Spleen (tissue), 11 donors: ENCODE data around the gene ENC1. TPM values are rescaled to one million over a fixed set of nuclear protein-coding genes. Genes with fewer than 3 reads are reported as not detected.

Experiments used
- DNase-seq: peaks from one replicate; pipeline ENCODE4 v3.0.0-alpha.2; 2020
- H3K27ac ChIP-seq, 8 donors: fragments of 200-600 bp; sonication (generic) in 7 of 8; 1 replicate in 4 of 8; 2 replicates in 4 of 8; pipeline versions ENCODE4 v1.5.0 to v1.8.0; 2016 to 2021; ENCODE audit warnings: inconsistent platforms in 4 of 8, mild to moderate bottlenecking in 4 of 8, moderate library complexity in 1 of 8
- H3K27me3 ChIP-seq, 7 donors: fragments of 200-600 bp; sonication (generic) in 6 of 7; replicated peaks in 1 of 7; 1 replicate in 4 of 7; 2 replicates in 3 of 7; pipeline versions ENCODE4 v1.5.0 to v1.8.0; 2016 to 2021; ENCODE audit warnings: inconsistent platforms in 3 of 7, mild to moderate bottlenecking in 1 of 7
- H3K36me3 ChIP-seq, 6 donors: fragments of 200-600 bp; sonication (generic) in 5 of 6; 1 replicate in 4 of 6; 2 replicates in 2 of 6; pipeline versions ENCODE4 v1.5.0 to v1.8.0; 2016 to 2021; ENCODE audit warnings: inconsistent platforms in 2 of 6
- H3K4me1 ChIP-seq, 6 donors: fragments of 200-600 bp; sonication (generic) in 5 of 6; 1 replicate in 3 of 6; 2 replicates in 3 of 6; pipeline versions ENCODE4 v1.5.0 to v1.8.0; 2016 to 2021; ENCODE audit warnings: inconsistent platforms in 3 of 6
- H3K4me3 ChIP-seq, 8 donors: fragments of 200-600 bp; sonication (generic) in 7 of 8; 1 replicate in 4 of 8; 2 replicates in 4 of 8; pipeline versions ENCODE4 v1.5.0 to v1.8.0; 2016 to 2021; ENCODE audit warnings: inconsistent platforms in 4 of 8, mild to moderate bottlenecking in 4 of 8, moderate library complexity in 2 of 8
- H3K9me3 ChIP-seq, 8 donors: fragments of 200-600 bp; sonication (generic) in 7 of 8; 1 replicate in 4 of 8; 2 replicates in 4 of 8; pipeline versions ENCODE4 v1.5.0 to v1.8.0; 2016 to 2021; ENCODE audit warnings: inconsistent platforms in 4 of 8
- POLR2A ChIP-seq, 3 donors: fragments of 450-650 bp; IDR thresholded peaks; one replicate each; pipeline ENCODE4 v1.5.1; 2017; ENCODE audit warnings: antibody characterized with exemption in 3 of 3, mild to moderate bottlenecking in 1 of 3
- POLR2AphosphoS5 ChIP-seq, 3 donors: sonication (generic); formaldehyde crosslinking; IDR thresholded peaks; one replicate each; pipeline ENCODE4 v1.5.1; 2017; ENCODE audit warnings: antibody characterized with exemption in 3 of 3
- WGBS, 5 donors: extraction: QIAGEN DNeasy Blood & Tissue Kit in 3 of 5; methylation state at CpG; one replicate each; pipeline versions ENCODE4 v1.1.5 to v1.1.7; 2013 to 2018; 5-methylcytosine and 5-hydroxymethylcytosine counted together
- intact Hi-C: fragments of 100-400 bp; cut with DNase I; formaldehyde crosslinking; loops from one replicate; pipeline ENCODE4 v1.15.0; 2023; ENCODE audit warnings: low total_unique reads
- polyA plus RNA-seq, 3 donors: library from polyadenylated mRNA; stranded (reverse); fragments of 200-250 nt; gene quantifications; one replicate each; pipeline ENCODE4 v1.2.1, GENCODE V29; 2013
- total RNA-seq, 7 donors: library from RNA; depleted of rRNA in 3 of 7; stranded (reverse); fragments of >200 nt in 3 of 7; fragmentation: NEBNext Ultra II Directional in 4 of 7; extraction: Animal tissue kit (Norgen Biotek cat#: 25700) in 4 of 7; gene quantifications; one replicate each; pipeline versions ENCODE4 v1.1.0 to v1.2.1, GENCODE V29; 2016 to 2021
- TF ChIP-seq, protein P1 (sequence below), 11 experiments: fragments of 200-600 bp in 7 of 11; fragments of 450-650 bp in 4 of 11; sonication (generic) in 4 of 11; IDR thresholded peaks in 8 of 11; conservative IDR thresholded peaks in 3 of 11; 1 replicate in 7 of 11; 2 replicates in 4 of 11; pipeline versions ENCODE4 v1.4.0 to v1.8.0; 2016 to 2021; ENCODE audit warnings: antibody characterized with exemption in 11 of 11, inconsistent platforms in 4 of 11, mild to moderate bottlenecking in 1 of 11
- donor health status: healthy with polysubstance abuse.
- donor health status: DM: no; HTN: no; CAD: no; lungs with moderate emphysema.
- donor health status: DM: no; HTN: no; CAD: no.
- donor health status: Bipolar disorder and iron deficiency.
- donor health status: healthy.
- donor health status: DM: no; HTN: no; CAD: no.
- donor health status: DM: yes; HTN: yes; CAD: no.

ENC1 gene
- total and polyA plus RNA-seq, 10 donors = 3.8 to 19.5 (median 11.2) TPM

DNA sequence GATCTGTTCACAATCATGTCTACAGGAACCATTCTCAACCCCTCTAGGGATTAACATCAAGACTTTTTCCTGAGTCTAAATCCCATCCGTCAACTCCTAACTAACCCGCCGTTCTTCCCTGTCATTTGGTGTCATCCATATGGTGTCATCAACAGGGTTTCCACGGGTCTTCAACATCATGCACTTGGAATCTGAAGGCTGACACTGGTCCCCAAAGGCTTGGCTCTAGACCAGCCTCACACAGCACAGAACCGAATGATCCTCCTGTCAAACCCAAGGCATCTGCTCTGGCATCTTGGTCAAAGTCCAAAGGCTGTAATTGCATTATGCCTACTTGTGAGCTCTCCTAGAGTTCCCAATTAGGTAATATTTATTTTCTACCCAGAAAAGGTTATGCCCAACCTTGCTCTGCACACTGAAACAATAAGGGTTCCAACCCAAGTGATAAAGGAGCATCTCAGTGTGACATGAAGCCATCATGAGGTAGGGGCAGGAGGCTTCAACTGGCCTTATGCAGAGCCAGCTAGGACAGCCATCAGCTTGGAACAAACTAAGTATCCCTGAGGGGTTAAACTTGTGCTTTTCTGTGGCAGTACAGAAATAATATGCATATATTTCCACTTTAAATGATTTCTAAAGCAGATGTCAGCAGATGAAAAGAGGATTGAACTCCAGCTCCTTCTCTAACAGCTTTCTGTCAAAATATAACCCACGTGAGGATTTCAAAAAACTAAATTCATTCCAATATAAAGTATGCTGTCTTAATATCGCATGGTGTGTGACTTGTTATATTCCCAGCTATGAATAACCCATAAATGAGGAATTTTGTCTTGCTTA lies 13.9 kb downstream of the ENC1 start:
- WGBS, 5 donors = 83 to 93% (median 87%) methylated on average over 7 of the region's 7 CpGs
- DNase-seq = no peak
- Histone ChIP-seq H3K36me3 (peaks cover 0 to 30% (median 4%) of the 10 kb centered on the region in 6 donors), H3K9me3 (peaks cover 0 to 4% (median 0%) of the 10 kb centered on the region in 8 donors), H3K4me3 (no peak overlapping the region), H3K27ac (no peak overlapping the region), H3K27me3 (no peaks in the 10 kb centered on the region), H3K4me1 (peaks cover 3 to 18% (median 16%) of the 10 kb centered on the region in 6 donors)
- intact Hi-C loops = no loop called here
- TF ChIP-seq POLR2AphosphoS5 (IDR thresholded peaks at IDR 0.05) = no peak
- no peak for TF ChIP-seq POLR2A (IDR thresholded peaks at IDR 0.05)
- TF ChIP-seq, protein P1, sequence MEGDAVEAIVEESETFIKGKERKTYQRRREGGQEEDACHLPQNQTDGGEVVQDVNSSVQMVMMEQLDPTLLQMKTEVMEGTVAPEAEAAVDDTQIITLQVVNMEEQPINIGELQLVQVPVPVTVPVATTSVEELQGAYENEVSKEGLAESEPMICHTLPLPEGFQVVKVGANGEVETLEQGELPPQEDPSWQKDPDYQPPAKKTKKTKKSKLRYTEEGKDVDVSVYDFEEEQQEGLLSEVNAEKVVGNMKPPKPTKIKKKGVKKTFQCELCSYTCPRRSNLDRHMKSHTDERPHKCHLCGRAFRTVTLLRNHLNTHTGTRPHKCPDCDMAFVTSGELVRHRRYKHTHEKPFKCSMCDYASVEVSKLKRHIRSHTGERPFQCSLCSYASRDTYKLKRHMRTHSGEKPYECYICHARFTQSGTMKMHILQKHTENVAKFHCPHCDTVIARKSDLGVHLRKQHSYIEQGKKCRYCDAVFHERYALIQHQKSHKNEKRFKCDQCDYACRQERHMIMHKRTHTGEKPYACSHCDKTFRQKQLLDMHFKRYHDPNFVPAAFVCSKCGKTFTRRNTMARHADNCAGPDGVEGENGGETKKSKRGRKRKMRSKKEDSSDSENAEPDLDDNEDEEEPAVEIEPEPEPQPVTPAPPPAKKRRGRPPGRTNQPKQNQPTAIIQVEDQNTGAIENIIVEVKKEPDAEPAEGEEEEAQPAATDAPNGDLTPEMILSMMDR (IDR thresholded peaks at IDR 0.05 in 8 of 11, conservative IDR thresholded peaks at IDR 0.05 in 3 of 11) = no peak

DNA sequence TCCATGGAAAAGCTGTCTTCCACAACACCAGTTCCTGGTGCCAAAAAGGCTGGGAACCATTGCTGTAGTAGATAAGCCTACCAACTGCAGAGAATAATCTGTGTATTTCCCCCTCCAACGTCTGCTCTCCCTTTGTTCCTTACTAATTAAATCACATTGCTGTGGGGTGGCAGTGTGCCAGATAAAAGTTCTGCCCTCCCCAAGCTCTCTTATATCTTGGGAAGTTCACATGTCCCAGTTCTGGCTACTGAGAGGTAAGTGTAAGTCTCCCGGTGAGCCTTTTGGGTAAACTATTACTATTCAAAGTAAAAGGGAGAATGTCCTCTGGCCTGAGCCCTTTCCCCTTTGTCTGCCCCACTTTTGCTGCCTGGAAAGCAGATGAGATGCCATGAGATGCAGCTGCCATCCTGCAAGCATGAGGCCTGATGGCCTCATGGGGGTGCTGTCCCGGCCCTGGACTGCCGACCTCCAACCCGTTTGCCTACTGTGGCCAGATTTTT lies 14.7 kb downstream of the ENC1 start:
- WGBS, 5 donors = 52 to 81% (median 67%) methylated on average over 5 of the region's 5 CpGs
- no peak overlapping the region for H3K4me3 ChIP-seq
- H3K4me1 ChIP-seq = peaks cover 3 to 10% (median 8%) of the 10 kb centered on the region in 6 donors
- DNase-seq = no peak
- no peak overlapping the region for H3K27ac ChIP-seq
- TF ChIP-seq POLR2AphosphoS5 (IDR thresholded peaks at IDR 0.05) (no peak), POLR2A (IDR thresholded peaks at IDR 0.05) (no peak)
- TF ChIP-seq, protein P1 (IDR thresholded peaks at IDR 0.05 in 8 of 11, conservative IDR thresholded peaks at IDR 0.05 in 3 of 11) = no peak
- H3K27me3 ChIP-seq = no peaks in the 10 kb centered on the region
- H3K36me3 ChIP-seq = peaks cover 0 to 30% (median 4%) of the 10 kb centered on the region in 6 donors
- peaks cover 0 to 4% (median 0%) of the 10 kb centered on the region in 8 donors for H3K9me3 ChIP-seq
- intact Hi-C loops = no loop called here

DNA sequence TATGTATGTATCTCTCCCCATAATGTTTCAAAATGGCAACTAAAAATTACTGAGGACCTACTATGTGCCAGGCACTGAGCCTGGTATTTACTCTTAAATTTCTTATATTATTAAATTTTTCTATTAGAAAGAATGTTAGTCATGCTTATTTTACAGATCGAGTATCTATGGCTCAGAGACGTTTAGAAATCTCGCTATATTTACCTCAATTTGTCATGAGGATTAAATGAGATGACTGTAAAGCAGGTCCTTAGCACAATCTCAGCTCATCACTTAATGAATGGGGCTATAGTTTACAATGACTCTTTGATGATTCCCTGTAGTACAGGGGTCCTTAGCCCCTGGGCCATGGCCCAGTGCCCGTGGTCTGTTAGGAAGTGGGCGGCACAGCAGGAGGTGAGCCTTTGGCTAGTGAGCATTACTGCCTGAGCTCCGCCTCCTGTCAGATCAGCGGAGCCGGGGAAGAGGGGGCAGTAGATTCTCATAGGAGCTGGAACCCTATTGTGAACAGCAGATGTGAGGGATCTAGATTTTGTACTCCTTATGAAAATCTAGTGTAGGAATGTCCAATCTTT lies 15.5 kb downstream of the ENC1 start:
- H3K4me3 ChIP-seq = no peak overlapping the region
- H3K36me3 ChIP-seq = peaks cover 0 to 25% (median 4%) of the 10 kb centered on the region in 6 donors
- WGBS, 5 donors = 91 to 95% (median 93%) methylated on average over 8 of the region's 8 CpGs
- intact Hi-C loops = no loop called here
- no peak for DNase-seq
- no peak overlapping the region for H3K27ac ChIP-seq
- TF ChIP-seq, protein P1 (IDR thresholded peaks at IDR 0.05 in 8 of 11, conservative IDR thresholded peaks at IDR 0.05 in 3 of 11) = no peak
- TF ChIP-seq POLR2A (IDR thresholded peaks at IDR 0.05) (no peak), POLR2AphosphoS5 (IDR thresholded peaks at IDR 0.05) (no peak)
- peaks cover 0 to 5% (median 0%) of the 10 kb centered on the region in 7 donors for H3K27me3 ChIP-seq
- H3K4me1 ChIP-seq = peaks cover 0 to 2% (median 1%) of the 10 kb centered on the region in 6 donors
- H3K9me3 ChIP-seq = peaks cover 0 to 4% (median 0%) of the 10 kb centered on the region in 8 donors

DNA sequence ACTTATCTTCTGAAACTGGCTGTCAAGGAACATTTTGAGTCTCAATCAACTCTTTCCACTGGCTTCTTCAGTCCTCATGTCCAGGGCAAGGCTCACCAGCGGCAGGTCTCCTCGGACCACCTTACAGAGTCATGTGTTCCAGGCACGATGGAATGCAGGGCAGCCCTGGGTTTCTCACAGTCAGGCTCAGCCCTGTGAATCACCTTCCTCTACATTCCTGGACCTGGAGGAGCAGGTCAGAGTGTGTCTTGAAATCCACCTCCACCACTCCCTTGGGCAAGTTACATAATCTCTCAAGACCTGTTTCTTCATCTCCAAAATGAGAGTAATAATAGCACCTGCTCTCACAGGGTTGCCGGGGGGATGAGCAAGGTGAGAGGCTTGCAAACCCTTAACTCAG lies 16.0 kb downstream of the ENC1 start:
- Histone ChIP-seq H3K9me3 (peaks cover 0 to 4% (median 0%) of the 10 kb centered on the region in 8 donors), H3K4me1 (no peaks in the 10 kb centered on the region), H3K4me3 (no peak overlapping the region), H3K36me3 (peaks cover 0 to 20% (median 4%) of the 10 kb centered on the region in 6 donors), H3K27ac (no peak overlapping the region), H3K27me3 (peaks cover 0 to 5% (median 0%) of the 10 kb centered on the region in 7 donors)
- 94 to 99% (median 95%) methylated on average over 4 of the region's 4 CpGs for WGBS, 5 donors
- intact Hi-C loops = no loop called here
- TF ChIP-seq, protein P1 (IDR thresholded peaks at IDR 0.05 in 8 of 11, conservative IDR thresholded peaks at IDR 0.05 in 3 of 11) = no peak
- no peak for TF ChIP-seq POLR2AphosphoS5 (IDR thresholded peaks at IDR 0.05)
- TF ChIP-seq POLR2A (IDR thresholded peaks at IDR 0.05) = no peak
- no peak for DNase-seq
